HK-2 (cell line): ENCODE data around the gene RAD54L.
A peak's percentile ranks its signal among the peaks of the same experiment; 100 is the strongest.
"Not testable (repeated sequence)": the region's sequence is repeated elsewhere in the genome, so short reads cannot be mapped to it uniquely, and the experiment has no call there.

Experiments
- DNase-seq: peaks from one replicate; pipeline ENCODE4 v3.0.0-alpha.2; 2018; ENCODE audit not compliant: unreplicated experiment

RAD54L gene

GRCh38 chr1:46241733-46242132, 5.8 kb upstream of the RAD54L start:
- not testable (repeated sequence) for DNase-seq

GRCh38 chr1:46242918-46243317, 4.6 kb upstream of the RAD54L start:
- DNase-seq = no peak

- not testable (repeated sequence) for DNase-seq
These were observed 3.7 kb upstream of the RAD54L start for GRCh38 chr1:46243831-46244230.

- no peak for DNase-seq
These were observed 2.7 kb upstream of the RAD54L start for GRCh38 chr1:46244656-46245371.

GRCh38 chr1:46246136-46246535, 1.4 kb upstream of the RAD54L start:
- not testable (repeated sequence) for DNase-seq

- DNase-seq = no peak
These were observed 771 bp upstream of the RAD54L start for GRCh38 chr1:46246548-46247435.

- DNase-seq = peak; percentile 64
These were observed 758 bp downstream of the RAD54L start for GRCh38 chr1:46248122-46248920.

- peak; percentile 21 for DNase-seq
These were observed 7.1 kb downstream of the RAD54L start for GRCh38 chr1:46254668-46255067.

- DNase-seq = no peak
These were observed 9.0 kb downstream of the RAD54L start for GRCh38 chr1:46256523-46256922.

GRCh38 chr1:46262508-46262907, 14.9 kb downstream of the RAD54L start:
- DNase-seq = no peak

GRCh38 chr1:46263146-46263545, 15.6 kb downstream of the RAD54L start:
- no peak for DNase-seq

- no peak for DNase-seq
These were observed 21.0 kb downstream of the RAD54L start for GRCh38 chr1:46268578-46268977.

GRCh38 chr1:46274225-46275029, 26.9 kb downstream of the RAD54L start:
- no peak for DNase-seq

- DNase-seq = no peak
These were observed 27.4 kb downstream of the RAD54L start for GRCh38 chr1:46275030-46275337.

- DNase-seq = no peak
These were observed 30.3 kb downstream of the RAD54L start for GRCh38 chr1:46277658-46278373.

GRCh38 chr1:46278807-46279206, 31.2 kb downstream of the RAD54L start:
- DNase-seq = no peak

GRCh38 chr1:46280092-46280491, 32.5 kb downstream of the RAD54L start:
- DNase-seq = no peak

- no peak for DNase-seq
These were observed 33.5 kb downstream of the RAD54L start for GRCh38 chr1:46281021-46281420.

GRCh38 chr1:46284058-46284457, 36.5 kb downstream of the RAD54L start:
- DNase-seq = no peak

- no peak for DNase-seq
These were observed 37.3 kb downstream of the RAD54L start for GRCh38 chr1:46284597-46285564.
